RWPE2 (cell line): ENCODE results near the gene MAPKAPK3.

Source experiments
- ATAC-seq: fragments of 200-7000 bp; cut with Tn5 transposase; 3 replicates; pipeline ENCODE4 v1.9.1; 2021; ENCODE audit warnings: low read depth
- DNase-seq: peaks from one replicate; pipeline ENCODE4 v3.0.0-alpha.2; 2020; ENCODE audit warnings: low spot score
- H3K27ac ChIP-seq: fragments of 450-650 bp; 2 replicates; pipeline ENCODE4 v1.5.1; 2017; ENCODE audit warnings: mild to moderate bottlenecking; ENCODE audit not compliant: poor library complexity, severe bottlenecking
- H3K27me3 ChIP-seq: fragments of 250-450 bp; sonication (Bioruptor Pico); 2 replicates; pipeline ENCODE4 v1.5.1; 2021; ENCODE audit warnings: mild to moderate bottlenecking, moderate library complexity; ENCODE audit not compliant: insufficient read depth, poor library complexity, severe bottlenecking
- H3K36me3 ChIP-seq: fragments of 250-450 bp; sonication (Bioruptor Pico); 2 replicates; pipeline ENCODE4 v1.5.1; 2020; ENCODE audit warnings: low read depth, mild to moderate bottlenecking, moderate library complexity
- H3K4me1 ChIP-seq: fragments of 250-450 bp; sonication (Bioruptor Pico); 2 replicates; pipeline ENCODE4 v1.5.1; 2021; ENCODE audit warnings: mild to moderate bottlenecking, moderate library complexity; ENCODE audit not compliant: insufficient read depth, poor library complexity, severe bottlenecking
- H3K4me3 ChIP-seq: fragments of 250-450 bp; sonication (Bioruptor Pico); 2 replicates; pipeline ENCODE4 v1.5.1; 2021; ENCODE audit warnings: mild to moderate bottlenecking, moderate library complexity; ENCODE audit not compliant: severe bottlenecking
- H3K9me3 ChIP-seq: fragments of 250-450 bp; sonication (Bioruptor Pico); 2 replicates; pipeline ENCODE4 v1.5.1; 2021; ENCODE audit warnings: mild to moderate bottlenecking, moderate library complexity; ENCODE audit not compliant: severe bottlenecking
- TF ChIP-seq, protein P1 (sequence below): fragments of 450-650 bp; IDR thresholded peaks from one replicate; pipeline ENCODE4 v1.5.1; 2017; ENCODE audit warnings: mild to moderate bottlenecking, moderate library complexity; ENCODE audit not compliant: poor library complexity, severe bottlenecking

The MAPKAPK3 gene

DNA sequence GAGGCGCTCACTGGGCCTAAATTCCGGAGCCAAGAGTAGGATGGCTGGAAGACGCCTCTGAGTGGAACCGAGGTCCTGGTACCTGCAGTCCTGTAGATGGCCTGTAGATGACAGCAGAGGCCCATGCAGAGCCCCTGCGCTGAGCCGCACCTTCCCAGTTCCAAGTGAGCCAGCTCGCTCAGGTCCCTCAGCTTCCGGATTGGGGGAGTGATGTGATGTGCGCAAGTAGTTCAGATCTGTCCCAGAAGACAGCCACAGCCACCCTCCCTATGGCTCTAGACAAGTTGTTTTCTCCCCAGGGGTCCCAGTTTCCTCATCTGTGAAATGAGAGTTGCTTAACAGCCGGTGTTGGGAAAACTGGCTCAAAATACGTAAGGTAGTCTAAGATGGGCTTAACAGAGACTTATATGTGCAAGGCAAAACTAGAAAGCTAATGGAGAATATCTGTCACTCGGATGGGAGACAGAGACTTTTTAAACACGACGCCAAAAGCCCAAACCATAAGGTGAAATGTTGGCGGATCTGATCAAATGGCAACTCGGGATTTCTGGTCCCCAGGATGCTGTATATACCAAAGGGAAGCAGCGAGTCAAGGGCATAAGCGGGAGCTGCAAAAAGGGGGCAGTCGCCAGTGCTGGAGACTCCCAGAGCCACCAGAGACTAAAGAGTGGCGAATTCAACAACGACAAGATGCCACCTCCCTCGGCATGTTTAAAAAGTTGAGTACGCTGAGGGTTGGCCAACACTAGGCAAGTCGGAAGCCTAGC, 765 bp upstream of the MAPKAPK3 start:
- Histone ChIP-seq H3K36me3 (peaks cover 9% of the 10 kb centered on the region), H3K9me3 (no peaks in the 10 kb centered on the region), H3K27me3 (no peaks in the 10 kb centered on the region), H3K4me1 (peaks cover 6% of the 10 kb centered on the region), H3K4me3 (peak overlapping the region; percentile 69), H3K27ac (peak overlapping the region; percentile 68)
- ATAC-seq: peak; percentile 24
- TF ChIP-seq, protein P1, sequence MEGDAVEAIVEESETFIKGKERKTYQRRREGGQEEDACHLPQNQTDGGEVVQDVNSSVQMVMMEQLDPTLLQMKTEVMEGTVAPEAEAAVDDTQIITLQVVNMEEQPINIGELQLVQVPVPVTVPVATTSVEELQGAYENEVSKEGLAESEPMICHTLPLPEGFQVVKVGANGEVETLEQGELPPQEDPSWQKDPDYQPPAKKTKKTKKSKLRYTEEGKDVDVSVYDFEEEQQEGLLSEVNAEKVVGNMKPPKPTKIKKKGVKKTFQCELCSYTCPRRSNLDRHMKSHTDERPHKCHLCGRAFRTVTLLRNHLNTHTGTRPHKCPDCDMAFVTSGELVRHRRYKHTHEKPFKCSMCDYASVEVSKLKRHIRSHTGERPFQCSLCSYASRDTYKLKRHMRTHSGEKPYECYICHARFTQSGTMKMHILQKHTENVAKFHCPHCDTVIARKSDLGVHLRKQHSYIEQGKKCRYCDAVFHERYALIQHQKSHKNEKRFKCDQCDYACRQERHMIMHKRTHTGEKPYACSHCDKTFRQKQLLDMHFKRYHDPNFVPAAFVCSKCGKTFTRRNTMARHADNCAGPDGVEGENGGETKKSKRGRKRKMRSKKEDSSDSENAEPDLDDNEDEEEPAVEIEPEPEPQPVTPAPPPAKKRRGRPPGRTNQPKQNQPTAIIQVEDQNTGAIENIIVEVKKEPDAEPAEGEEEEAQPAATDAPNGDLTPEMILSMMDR: peak; percentile 99
- DNase-seq: no peak

DNA sequence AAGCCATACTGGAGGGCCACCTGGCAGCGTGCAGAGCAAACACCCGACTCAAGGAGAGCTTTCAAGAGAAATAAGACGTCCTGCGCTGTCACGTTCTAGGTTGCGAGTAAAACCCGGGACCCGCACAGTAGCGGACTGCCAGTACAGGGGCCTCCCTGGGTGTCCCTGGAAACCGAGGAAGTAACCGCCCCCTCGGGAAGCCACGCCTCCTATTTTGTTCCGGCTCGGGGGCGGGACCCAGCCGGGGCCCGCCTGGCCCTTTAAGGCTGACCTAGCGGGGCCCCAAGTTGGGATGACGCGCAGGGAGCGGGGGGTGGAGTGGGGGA, 218 bp upstream of the MAPKAPK3 start:
- Histone ChIP-seq H3K4me1 (peaks cover 6% of the 10 kb centered on the region), H3K27ac (peak overlapping the region; percentile 68), H3K9me3 (no peaks in the 10 kb centered on the region), H3K36me3 (peaks cover 9% of the 10 kb centered on the region), H3K27me3 (no peaks in the 10 kb centered on the region), H3K4me3 (peak overlapping the region; percentile 69)
- ATAC-seq (peak; percentile 56), DNase-seq (peak; percentile 86)
- TF ChIP-seq, protein P1: no peak

DNA sequence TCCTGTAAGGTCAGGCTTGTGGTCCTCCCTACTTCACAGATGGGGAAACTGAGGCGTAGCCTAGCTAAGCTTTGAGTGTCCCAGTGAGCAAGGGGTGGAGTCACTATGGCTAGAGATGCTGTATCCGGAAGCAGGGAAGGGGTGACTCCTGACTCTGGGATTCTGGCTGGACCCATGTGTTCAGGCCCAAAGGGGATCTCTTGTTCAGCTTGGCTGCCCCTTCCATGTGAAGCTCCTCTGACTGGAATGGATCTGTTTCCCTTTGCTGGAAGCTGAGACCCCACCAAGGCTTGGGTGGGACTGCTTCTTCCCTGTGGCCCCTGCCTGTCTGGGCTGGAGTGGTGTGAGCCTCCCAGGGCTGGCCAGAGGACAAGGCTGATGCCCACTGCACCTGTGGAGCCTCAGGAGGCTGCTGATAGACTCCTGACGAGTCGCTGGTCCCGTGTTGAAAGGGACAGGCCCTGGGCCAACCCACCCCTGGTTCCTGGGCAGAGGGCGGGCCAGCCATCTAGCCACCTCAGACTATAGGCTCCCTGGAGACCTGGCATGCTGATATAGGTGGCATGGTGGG, 1.0 kb downstream of the MAPKAPK3 start:
- H3K4me1 ChIP-seq: peaks cover 3% of the 10 kb centered on the region
- H3K9me3 ChIP-seq: no peaks in the 10 kb centered on the region

DNA sequence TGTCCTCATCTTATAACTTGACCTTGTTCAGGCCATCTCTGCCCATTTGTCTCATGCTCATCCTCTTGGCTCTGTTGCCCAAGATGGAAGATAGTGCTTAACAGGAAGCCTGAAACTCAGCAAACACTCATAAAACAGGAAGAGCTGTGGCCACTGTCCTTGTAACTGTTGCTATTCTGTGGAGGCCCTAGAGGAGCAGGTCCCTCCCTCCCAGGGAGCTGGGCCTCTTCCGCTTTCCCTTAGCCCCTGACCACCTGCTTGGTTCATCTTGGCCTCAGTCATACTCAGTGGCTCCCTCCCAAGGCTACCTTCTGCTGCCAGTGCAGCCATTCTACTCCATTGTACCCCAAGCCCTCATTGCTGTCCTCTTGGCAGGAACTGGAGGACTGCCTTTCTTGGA, 3.5 kb downstream of the MAPKAPK3 start:
- no peak overlapping the region for H3K4me3 ChIP-seq
- no peaks in the 10 kb centered on the region for H3K27me3 ChIP-seq

More for the DNA sequence above, 1.0 kb downstream of the MAPKAPK3 start:
- ATAC-seq: no peak
- Histone ChIP-seq H3K27ac (peak overlapping the region; percentile 68), H3K4me3 (peak overlapping the region; percentile 69), H3K27me3 (no peaks in the 10 kb centered on the region), H3K36me3 (peaks cover 13% of the 10 kb centered on the region)
- TF ChIP-seq, protein P1: no peak
- DNase-seq: no peak

More for the DNA sequence above, 3.5 kb downstream of the MAPKAPK3 start:
- H3K36me3 ChIP-seq: peaks cover 20% of the 10 kb centered on the region
- H3K4me1 ChIP-seq: peaks cover 20% of the 10 kb centered on the region
- H3K27ac ChIP-seq: no peak overlapping the region
- DNase-seq: no peak
- no peaks in the 10 kb centered on the region for H3K9me3 ChIP-seq
- TF ChIP-seq, protein P1: no peak
- ATAC-seq: no peak
